Left forelimb (tissue), 1 donor: Measurements from ENCODE around the gene TMEM167B.

Source experiments
- DNase-seq: peaks from one replicate; pipeline ENCODE4 v3.0.0-alpha.2; 2018; ENCODE audit warnings: low spot score

The TMEM167B gene

GRCh38 chr1:109083501-109083900 lies 7.1 kb upstream of the TMEM167B start:
- no peak for DNase-seq

GRCh38 chr1:109083923-109084322 lies 6.6 kb upstream of the TMEM167B start:
- DNase-seq: no peak

DNA sequence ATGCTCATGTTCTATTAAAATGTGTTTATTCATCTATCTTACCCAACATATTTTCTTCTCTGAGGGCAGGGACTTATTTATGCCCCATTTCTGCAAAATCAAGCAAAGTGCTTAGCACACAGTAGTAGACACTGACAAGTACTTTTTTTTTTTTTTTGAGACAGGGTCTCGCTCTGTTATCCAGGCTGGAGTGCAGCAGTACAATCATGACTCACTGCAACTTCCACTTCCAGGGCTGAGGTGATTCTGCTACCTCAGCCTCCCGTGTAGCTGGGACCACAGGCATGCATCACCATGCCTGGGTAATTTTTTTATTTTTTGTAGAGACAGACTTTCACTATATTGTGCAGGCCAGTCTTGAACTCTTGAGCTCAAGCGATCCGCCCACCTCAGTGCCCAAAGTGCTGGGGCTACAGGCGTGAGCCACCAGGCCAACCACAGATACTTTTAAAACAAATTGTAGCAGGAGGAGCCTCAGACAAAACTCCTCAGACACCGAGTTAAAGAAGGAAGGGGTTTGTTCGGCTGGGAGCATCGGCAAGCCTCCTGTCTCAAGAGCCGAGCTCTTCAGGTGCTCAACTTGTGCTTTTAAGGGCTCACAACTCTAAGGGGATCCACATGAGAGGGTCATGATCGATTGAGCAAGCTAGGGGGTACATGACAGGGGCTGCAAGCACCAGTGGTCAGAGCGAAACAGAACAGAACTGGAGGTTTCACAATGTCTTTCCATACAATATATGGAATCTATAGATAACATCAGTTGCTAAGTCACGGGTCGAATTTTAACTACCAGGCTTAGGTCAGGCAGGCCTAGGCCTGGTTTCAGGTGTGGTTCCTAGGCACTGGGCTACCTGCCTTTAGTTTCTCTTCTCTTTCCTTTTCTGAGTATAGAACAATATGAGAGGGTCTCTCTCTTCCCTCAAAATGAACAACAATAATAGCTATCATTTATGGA lies 5.7 kb upstream of the TMEM167B start:
- DNase-seq: no peak

DNA sequence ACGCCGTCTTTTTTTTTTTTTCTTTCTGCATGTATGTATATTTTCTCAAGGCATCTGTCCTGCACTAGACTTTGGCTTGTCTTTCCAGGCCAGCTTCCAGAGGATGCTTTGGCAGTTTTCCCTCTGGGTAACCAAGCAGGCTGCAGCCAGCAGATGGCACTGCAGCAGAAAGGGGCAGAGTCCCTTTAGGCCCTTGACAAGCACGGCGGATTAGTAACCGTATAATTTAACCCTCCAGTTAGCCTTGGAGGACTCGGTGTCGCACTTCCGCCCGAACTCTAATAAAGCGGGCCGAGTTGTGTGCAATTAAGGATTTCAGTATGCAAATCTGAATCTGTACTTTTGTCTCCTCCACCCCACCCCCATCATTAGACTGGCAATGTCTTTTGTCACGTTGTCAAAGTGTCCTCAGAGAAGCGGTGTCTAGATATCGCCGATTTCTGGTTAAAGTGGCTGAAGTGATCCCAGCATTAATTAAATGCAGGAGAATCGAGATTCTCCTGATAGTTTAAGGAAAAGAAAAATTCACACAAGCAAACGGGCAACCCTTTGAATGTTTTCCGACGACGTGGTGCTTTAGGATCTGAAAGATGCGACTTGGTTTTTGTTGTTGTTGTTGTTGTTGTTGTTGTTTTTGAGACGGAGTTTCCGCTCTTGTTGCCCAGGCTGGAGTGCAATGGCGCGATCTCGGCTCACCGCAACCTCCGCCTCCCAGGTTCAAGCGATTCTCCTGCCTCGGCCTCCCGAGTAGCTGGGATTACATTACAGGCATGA lies 1.1 kb upstream of the TMEM167B start:
- peak; percentile 72 for DNase-seq

- DNase-seq: no peak
Observed at GRCh38 chr1:109091078-109091838, 694 bp downstream of the TMEM167B start.

DNA sequence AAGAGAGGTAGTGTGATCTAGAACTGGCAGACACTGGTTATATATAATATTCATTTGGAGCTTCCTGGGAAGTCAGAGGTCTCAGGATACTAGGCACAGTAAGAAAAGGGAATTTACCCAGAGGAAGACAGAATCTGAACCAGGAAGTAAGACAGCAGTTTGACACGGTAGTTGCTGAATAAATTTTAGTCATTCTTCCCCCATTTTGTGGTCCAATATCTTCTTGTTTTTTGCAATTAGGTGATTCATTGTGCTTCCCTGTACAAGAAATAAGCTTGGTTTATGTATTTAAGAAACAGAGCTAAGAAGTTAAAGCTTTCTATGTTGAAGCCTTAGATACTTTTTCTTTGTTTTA lies 1.3 kb downstream of the TMEM167B start:
- no peak for DNase-seq

DNA sequence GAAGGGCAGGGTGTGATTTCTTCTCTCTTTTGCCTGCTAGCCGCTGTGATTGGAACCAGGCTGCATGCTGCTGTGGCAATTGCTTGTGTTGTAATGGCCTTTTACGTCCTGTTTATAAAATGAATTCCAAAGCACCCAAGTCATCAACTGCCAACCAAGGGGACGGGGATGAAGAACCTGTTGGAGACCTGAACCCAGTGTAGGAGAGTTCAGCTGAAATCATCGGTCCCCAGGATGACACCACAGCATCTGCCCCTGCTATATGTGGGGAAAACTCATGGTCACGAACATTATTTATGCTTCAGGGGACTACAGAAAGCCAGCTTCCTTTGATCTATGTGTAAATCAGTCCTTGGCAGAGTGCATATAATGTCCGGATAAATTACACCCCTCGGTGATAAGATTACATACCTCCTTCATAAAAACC lies 3.8 kb downstream of the TMEM167B start:
- DNase-seq: no peak

GRCh38 chr1:109094871-109095270 lies 4.3 kb downstream of the TMEM167B start:
- no peak for DNase-seq

GRCh38 chr1:109095631-109096030 lies 5.1 kb downstream of the TMEM167B start:
- DNase-seq: no peak

- no peak for DNase-seq
Observed at GRCh38 chr1:109096120-109096519, 5.6 kb downstream of the TMEM167B start.

- DNase-seq: peak; percentile 97
Observed at GRCh38 chr1:109099938-109100773, 9.6 kb downstream of the TMEM167B start.

DNA sequence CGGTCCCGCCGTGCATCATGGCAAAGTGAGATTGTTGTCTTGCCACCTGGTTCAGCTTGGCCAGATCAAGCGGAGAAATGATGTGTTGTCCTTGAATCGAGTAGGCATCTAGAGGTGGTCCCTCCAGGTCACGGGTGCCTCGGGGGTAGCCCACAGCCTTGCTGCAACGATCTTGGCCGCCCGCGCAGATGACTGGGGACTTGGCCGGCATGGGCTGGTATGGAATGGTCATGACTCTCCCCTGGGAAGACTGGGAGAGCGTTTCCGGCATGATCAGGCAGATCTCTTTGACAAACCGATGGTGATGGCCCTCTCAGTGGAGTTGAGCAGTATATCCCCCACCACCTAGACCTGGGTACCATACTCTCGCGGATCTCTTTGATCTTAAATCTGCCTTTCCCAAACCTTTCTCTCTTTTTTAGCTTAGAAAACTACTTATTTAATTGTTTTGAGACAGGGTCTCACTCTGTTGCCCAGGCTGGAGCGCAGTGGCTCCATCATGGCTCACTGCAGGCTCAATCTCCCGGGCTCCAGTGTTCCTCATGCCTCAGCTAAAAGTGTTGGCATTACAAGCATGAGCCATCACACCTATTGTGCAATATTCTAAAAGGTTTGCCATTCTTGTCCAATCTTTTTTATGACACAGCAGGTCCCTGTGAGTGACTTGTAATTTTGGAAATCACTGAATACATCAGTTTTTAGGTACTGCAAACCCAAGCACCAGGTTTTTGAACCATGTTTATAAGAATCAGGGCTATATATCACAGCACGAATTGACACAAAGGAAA lies 14.0 kb downstream of the TMEM167B start:
- no peak for DNase-seq

DNA sequence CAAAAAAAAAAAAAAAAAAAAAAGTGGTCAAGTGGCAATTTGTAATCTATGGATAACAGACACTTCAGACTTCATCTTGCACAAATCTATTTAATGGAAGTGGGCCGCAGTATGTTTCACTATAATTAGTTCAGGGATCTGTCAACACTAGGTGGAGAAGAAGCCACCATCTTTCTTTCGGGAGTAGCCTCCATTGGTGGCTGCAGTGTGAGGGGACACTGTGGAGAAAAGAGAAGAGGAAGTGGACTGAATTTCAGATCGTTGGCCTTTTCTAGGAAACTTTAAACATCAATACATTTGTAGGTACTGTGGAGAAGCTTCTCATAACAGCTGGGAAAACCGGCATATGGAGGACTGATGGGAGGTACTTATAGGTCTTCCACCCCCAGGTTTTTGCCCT lies 15.3 kb downstream of the TMEM167B start:
- DNase-seq: no peak

GRCh38 chr1:109107785-109108184 lies 17.2 kb downstream of the TMEM167B start:
- DNase-seq: no peak

DNA sequence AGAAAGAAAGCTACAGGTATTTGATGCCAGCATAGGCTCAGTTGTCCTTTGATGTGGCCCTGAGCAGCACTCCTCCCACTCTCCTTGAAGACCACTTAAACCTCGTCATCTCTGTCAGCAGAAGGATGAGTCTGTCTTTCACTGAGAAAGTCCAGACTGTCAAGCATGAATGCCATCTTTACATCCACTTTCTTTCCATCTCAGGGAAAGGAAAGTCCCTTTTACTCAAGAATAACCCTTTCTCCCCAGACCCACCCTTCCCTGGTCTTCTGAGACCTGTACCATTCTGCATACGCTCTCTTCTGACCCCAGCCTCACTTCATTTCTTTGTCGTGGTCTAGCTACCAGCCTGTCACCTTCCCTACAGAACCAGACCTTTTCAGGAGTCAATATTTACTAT lies 19.3 kb downstream of the TMEM167B start:
- DNase-seq: no peak

- peak; percentile 17 for DNase-seq
Observed at GRCh38 chr1:109111386-109112055, 21.0 kb downstream of the TMEM167B start.

DNA sequence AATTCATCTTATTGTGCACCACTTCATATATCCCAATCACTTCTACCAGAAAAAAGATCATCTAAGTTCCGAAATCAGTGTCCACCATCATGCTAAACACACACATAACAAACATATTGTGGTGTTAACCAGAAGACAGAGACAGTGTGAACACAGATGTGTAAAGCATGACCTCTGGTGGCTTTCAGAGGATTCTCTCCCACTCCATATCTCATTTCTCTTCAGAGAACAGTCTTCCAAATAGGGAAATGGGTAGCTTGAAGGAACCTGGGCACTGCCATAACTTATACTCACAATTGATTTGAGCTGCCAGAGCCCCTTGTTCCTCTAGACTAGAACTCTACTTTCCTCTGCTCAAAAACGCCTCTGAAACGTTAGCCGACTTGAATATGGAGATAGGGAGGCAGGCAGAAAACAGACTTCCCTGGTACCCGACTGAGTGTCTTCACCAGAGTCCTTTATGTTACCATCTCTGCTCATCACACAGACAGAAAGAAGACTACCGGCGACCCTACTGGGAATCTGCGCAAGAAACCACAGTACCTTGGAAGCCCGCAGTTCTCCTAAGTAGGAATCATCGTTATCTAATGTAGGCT lies 21.6 kb downstream of the TMEM167B start:
- no peak for DNase-seq

DNA sequence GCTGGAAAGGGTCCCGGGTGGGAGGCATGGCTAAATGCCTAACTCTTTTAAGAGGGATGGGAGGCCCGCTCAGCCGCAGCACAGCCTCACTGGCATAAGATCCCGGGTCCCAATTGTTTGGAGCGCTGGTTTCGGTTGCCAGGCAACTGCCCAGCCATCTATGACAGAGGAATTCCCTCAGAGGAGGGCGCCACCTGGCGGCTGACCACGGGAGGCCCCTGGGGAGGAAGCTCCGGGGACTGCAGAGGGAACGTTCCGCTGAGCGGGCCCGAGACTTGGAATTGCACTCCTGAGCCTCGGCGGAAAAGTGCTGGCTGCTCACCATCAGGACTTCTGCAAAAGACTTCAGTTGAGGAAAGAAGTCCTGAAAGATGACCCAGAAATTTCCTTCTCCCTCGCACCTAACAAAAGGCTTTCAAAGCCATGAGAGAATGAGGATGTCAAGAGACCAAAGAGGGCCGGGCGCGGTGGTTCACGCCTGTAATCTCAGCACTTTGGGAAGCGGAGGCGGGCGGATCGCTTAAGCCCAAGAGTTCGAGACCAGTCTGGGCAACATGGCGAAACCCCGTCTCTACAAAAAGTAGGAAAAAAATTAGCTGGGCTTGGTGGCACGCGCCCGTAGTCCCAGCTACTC lies 22.2 kb downstream of the TMEM167B start:
- DNase-seq: peak; percentile 90
